ENCODE measurements around the gene LMO4. TPM values are rescaled to one million over a fixed set of nuclear protein-coding genes. Genes with fewer than 3 reads are reported as not detected.

LMO4 gene
- total and polyA plus RNA-seq, 10 of the 15 experiments (the other 5 are each of a cell fraction or from before 2014, with no cell fraction given) = 3.8 to 76.6 (median 20.7) TPM

DNA sequence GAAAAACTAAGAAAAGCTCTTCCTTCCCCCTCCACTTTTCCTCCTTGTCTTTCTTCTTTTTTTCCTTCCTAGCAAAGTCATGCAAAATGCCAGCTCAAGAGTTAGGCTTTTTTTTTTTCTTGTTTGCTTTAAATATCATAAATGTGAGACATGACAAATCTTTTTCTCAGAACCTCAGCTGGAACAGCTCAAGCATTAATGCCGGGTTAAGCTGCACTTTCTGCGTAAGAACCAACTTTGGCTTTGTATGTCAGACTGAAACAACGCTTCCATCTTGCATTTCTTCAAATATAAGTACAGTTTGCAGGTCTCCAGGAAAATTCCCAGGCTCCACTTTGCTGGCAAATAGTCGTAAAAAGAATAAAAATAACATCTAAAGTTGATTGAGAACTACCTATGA, 20.7 kb upstream of the LMO4 start:
- FAIRE-seq = no peak
- WGBS (ENCODE audit: insufficient coverage, insufficient replicate concordance, low lambda C conversion rate, missing lambda C conversion rate) = 27% methylated on average over 4 of the region's 4 CpGs
- in situ Hi-C loops (cut with MboI) = no loop called here

More for the DNA sequence above, 20.7 kb upstream of the LMO4 start:
- POLR2A ChIA-PET = interaction anchor here (0.7 kb wide), 1 partner anchor 1088 kb away, joined by 5 read pairs; no protein-coding TSS in a partner anchor
- no peak overlapping the region for H3K4me2 ChIP-seq (ENCODE audit: control insufficient read depth, insufficient read depth)
- H3K27ac ChIP-seq (ENCODE audit: control insufficient read depth, insufficient read depth) = no peak overlapping the region
- H3K4me1 ChIP-seq (ENCODE audit: control insufficient read depth, insufficient read depth, low read length) = no peaks in the 10 kb centered on the region
- no peak for ATAC-seq
- TF ChIP-seq RELA (IDR thresholded peaks at IDR 0.05; ENCODE audit: borderline replicate concordance, partially characterized antibody) (no peak), BCL11A (IDR thresholded peaks at IDR 0.05; ENCODE audit: low read depth, low read length) (no peak), CBX5 (IDR thresholded peaks at IDR 0.05; ENCODE audit: low read depth) (no peak), YY1 (IDR thresholded peaks at IDR 0.05; ENCODE audit: low read depth, low read length) (no peak), USF1 (IDR thresholded peaks at IDR 0.05; ENCODE audit: borderline replicate concordance, extremely low read length, insufficient read depth, low read depth, low read length) (no peak), BCLAF1 (IDR thresholded peaks at IDR 0.05) (no peak)
- TF ChIP-seq, protein P1, sequence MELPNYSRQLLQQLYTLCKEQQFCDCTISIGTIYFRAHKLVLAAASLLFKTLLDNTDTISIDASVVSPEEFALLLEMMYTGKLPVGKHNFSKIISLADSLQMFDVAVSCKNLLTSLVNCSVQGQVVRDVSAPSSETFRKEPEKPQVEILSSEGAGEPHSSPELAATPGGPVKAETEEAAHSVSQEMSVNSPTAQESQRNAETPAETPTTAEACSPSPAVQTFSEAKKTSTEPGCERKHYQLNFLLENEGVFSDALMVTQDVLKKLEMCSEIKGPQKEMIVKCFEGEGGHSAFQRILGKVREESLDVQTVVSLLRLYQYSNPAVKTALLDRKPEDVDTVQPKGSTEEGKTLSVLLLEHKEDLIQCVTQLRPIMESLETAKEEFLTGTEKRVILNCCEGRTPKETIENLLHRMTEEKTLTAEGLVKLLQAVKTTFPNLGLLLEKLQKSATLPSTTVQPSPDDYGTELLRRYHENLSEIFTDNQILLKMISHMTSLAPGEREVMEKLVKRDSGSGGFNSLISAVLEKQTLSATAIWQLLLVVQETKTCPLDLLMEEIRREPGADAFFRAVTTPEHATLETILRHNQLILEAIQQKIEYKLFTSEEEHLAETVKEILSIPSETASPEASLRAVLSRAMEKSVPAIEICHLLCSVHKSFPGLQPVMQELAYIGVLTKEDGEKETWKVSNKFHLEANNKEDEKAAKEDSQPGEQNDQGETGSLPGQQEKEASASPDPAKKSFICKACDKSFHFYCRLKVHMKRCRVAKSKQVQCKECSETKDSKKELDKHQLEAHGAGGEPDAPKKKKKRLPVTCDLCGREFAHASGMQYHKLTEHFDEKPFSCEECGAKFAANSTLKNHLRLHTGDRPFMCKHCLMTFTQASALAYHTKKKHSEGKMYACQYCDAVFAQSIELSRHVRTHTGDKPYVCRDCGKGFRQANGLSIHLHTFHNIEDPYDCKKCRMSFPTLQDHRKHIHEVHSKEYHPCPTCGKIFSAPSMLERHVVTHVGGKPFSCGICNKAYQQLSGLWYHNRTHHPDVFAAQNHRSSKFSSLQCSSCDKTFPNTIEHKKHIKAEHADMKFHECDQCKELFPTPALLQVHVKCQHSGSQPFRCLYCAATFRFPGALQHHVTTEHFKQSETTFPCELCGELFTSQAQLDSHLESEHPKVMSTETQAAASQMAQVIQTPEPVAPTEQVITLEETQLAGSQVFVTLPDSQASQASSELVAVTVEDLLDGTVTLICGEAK (IDR thresholded peaks at IDR 0.05; ENCODE audit: borderline replicate concordance) = no peak
- intact Hi-C loops (cut with micrococcal nuclease; ENCODE audit: unreplicated experiment) = no loop called here
- no peak overlapping the region for H3K4me3 ChIP-seq
- CTCF ChIA-PET = no interaction called here
- H2AFZ ChIP-seq (ENCODE audit: control insufficient read depth, low read depth, low read length) = no peak overlapping the region
- RAD21 ChIA-PET (ENCODE audit: unreplicated experiment) = no interaction called here
- H3K27me3 ChIP-seq (replicated peaks in 1 of 2; ENCODE audit: control insufficient read depth in 2 of 2, insufficient read depth in 2 of 2, low read length in 1 of 2) = peaks cover 0 to 5% of the 10 kb centered on the region in 2 experiments; a peak in 2 of 4 replicates
- SMC1A ChIA-PET (ENCODE audit: uncharacterized antibody, unreplicated experiment) = interaction anchor here (0.7 kb wide), 1 partner anchor 8 kb away, joined by 3 read pairs; no protein-coding TSS in a partner anchor
- no peaks in the 10 kb centered on the region for H3K9me3 ChIP-seq (replicated peaks; ENCODE audit: control insufficient read depth, insufficient read depth, low read length)
- H3K9ac ChIP-seq (ENCODE audit: control insufficient read depth, insufficient read depth, low read length) = no peak overlapping the region
- H4K20me1 ChIP-seq (ENCODE audit: control insufficient read depth, insufficient read depth) = no peaks in the 10 kb centered on the region
- no peaks in the 10 kb centered on the region for H3K79me2 ChIP-seq (ENCODE audit: control insufficient read depth, insufficient read depth, low read length)
- H3K36me3 ChIP-seq (ENCODE audit: control insufficient read depth in 2 of 2, insufficient read depth in 2 of 2, low read length in 1 of 2) = no peaks in the 10 kb centered on the region
- BruUV-seq (replicated peaks) = no TSS peak
- DNase-seq (ENCODE audit: low read depth, low spot score) = no peak
